K562 (cell line): Measurements from ENCODE around the gene ADIG.

Source experiments
- CTCF ChIP-seq, 3 experiments: IDR thresholded peaks in 2 of 3; conservative IDR thresholded peaks in 1 of 3; 2 replicates each; pipeline ENCODE4 v1.5.1; 2011 to 2012; ENCODE audit warnings: low read length in 3 of 3, mild to moderate bottlenecking in 3 of 3, control low read depth in 2 of 3, improper control_type of control experiment in 1 of 3, inconsistent platforms in 1 of 3, low read depth in 1 of 3, mixed read lengths in 1 of 3, moderate library complexity in 1 of 3; ENCODE audit not compliant: insufficient read depth in 2 of 3
- MYC ChIP-seq, 2 experiments: fragments of 250-450 bp in 1 of 2; sonication (Bioruptor Pico) in 1 of 2; IDR thresholded peaks; 2 replicates each; pipeline versions ENCODE4 v1.5.1 to v1.6.1; 2012 to 2021; ENCODE audit warnings: low read depth in 2 of 2, borderline replicate concordance in 1 of 2, improper control_type of control experiment in 1 of 2, low read length in 1 of 2, mild to moderate bottlenecking in 1 of 2, moderate library complexity in 1 of 2
- PCBP2 ChIP-seq: fragments of 200-400 bp; formaldehyde crosslinking; IDR thresholded peaks from 2 replicates; pipeline ENCODE4 v1.6.1; 2018; ENCODE audit warnings: low read length, low read depth, mild to moderate bottlenecking, moderate library complexity; ENCODE audit not compliant: poor library complexity, severe bottlenecking
- SOX6 ChIP-seq: fragments of 450-650 bp; IDR thresholded peaks from 2 replicates; pipeline ENCODE4 v1.6.1; 2014; ENCODE audit warnings: mild to moderate bottlenecking
- SREBF1 ChIP-seq: fragments of 150-350 bp; IDR thresholded peaks from 2 replicates; pipeline ENCODE4 v1.6.1; 2014; ENCODE audit warnings: antibody characterized with exemption, low read depth, low read length, borderline replicate concordance
- TF ChIP-seq, protein P1 (sequence below): sonication (generic); formaldehyde crosslinking; IDR thresholded peaks from 2 replicates; pipeline ENCODE4 v1.9.0; 2022; ENCODE audit warnings: mild to moderate bottlenecking, missing genetic modification reagents

- TF ChIP-seq CTCF (IDR thresholded peaks at IDR 0.05 in 2 of 3, conservative IDR thresholded peaks at IDR 0.05 in 1 of 3; ENCODE audit: insufficient read depth in 2 of 3, low read depth in 1 of 3, low read length in 3 of 3) (no peak), SREBF1 (no peak), PCBP2 (no peak), MYC (IDR thresholded peaks at IDR 0.05; ENCODE audit: low read depth, low read length) (no peak), MYC (CRISPR knock-in tag; IDR thresholded peaks at IDR 0.05; ENCODE audit: borderline replicate concordance, low read depth) (no peak), SOX6 (no peak)
- TF ChIP-seq, protein P1, sequence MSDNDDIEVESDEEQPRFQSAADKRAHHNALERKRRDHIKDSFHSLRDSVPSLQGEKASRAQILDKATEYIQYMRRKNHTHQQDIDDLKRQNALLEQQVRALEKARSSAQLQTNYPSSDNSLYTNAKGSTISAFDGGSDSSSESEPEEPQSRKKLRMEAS, result no peak
Observed at GRCh38 chr20:38589967-38590675, 9.1 kb downstream of the ADIG start.
